Activated CD8-positive, alpha-beta memory T cell treated with anti-CD3 and anti-CD28 coated beads, Interleukin-2, amount 50 U/mL, for 1 hour (primary cell): ENCODE results near the gene TXNL1.
"Not testable (repeated sequence)": the region's sequence is repeated elsewhere in the genome, so short reads cannot be mapped to it uniquely, and the experiment has no call there.

Experiments used
- DNase-seq: peaks from one replicate; pipeline ENCODE4 v3.0.0-alpha.2; 2020; ENCODE audit errors: extremely low read depth

The TXNL1 gene

DNA sequence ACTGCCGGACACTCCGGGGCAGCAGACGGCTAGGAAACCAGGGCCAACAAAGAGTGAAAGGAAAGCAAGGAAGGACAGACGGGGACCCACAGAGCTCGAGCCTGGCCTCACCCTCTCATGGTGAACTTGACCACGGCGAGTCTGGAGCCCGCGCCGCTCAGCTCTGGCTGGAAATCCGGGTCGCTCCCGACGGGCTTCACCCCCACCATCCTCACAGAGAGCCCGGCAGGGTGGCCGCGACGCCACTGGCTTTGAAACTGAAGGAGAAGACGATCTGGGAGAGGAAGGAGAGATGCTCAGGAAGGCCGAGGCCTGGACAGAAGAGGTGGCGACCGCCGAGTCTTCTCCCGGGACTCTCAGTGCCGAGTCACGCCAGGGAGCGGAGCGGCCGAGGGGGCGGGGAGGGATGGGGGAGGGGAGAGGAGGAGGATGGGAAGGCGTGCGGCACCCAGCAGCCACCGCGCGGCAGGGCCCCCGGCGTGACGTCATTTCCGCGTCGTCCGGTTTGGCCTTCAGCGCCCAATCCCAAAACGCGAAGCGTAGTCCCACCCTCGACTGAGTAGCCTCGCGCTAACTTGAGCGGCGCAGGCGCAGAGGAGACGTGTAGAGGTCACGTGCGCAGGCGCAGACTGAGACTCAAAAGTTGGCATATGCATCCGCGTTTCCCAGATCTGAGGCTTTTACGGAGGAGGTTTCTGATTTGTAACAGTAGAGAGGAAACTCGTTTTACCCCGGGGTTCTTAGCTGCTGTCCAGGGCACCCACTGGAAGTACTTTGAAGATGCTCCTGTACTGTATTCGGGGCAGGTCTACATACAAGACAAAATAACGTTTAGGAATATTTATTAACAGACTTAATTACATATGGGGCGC, at the start of gene TXNL1:
TSS of gene TXNL1 (minus strand) at position 361 of the 872 bp plus-strand sequence. CDS start at position 209, 152 bp downstream.
- peak; percentile 98 for DNase-seq

DNA sequence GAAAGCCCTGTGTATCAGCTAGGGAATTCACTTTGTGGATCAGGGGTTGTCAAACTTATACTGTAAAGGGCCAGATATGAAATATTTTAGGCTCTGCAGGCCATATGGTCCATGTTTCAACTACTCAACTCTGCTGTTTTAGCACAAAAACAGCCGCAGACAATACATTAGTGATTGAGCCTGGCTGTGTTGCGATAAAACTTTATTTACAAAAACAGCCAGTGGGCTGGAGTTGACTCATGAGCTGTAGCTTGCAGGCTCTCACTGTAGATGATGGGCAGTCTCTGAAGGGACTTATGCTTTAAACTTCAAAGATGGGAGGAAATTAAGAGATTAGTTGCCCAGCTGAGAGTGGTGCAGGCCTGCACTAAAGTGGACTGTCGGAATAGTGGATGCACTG, 45.9 kb upstream of the TXNL1 start:
- no peak for DNase-seq

DNA sequence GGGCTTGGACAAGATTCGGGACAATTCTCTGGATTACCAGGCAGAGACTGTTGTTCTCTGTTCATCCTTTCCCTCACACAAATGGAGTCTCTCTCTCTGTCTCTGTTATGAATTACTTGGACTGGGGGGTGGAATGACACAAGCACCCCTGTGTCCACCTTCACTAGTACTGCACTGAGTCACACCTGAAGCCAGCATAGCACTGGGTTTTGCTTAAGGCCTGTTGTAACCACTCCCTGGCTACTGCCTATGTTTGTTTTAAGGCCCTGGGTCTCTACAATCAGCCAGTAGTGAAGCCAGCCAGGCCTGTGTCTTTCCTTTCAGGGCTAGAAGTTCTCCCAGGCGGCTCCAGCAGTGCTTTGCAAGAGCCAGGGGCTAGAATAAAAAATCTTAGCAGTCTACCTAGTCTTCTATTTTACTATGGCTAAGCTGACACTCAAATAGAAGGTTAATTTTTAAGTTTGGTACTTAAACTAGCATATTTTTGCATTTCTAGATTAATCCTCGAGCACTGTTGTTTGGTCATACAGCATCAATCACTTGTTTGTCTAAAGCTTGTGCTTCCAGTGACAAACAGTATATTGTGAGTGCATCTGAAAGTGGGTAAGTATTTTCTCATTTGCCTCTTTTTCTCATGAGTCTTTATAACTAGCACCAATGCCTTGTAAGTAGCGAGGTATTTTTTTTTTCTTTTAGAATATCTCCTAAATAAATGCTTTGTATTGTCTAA, 40.6 kb upstream of the TXNL1 start:
- DNase-seq: no peak

DNA sequence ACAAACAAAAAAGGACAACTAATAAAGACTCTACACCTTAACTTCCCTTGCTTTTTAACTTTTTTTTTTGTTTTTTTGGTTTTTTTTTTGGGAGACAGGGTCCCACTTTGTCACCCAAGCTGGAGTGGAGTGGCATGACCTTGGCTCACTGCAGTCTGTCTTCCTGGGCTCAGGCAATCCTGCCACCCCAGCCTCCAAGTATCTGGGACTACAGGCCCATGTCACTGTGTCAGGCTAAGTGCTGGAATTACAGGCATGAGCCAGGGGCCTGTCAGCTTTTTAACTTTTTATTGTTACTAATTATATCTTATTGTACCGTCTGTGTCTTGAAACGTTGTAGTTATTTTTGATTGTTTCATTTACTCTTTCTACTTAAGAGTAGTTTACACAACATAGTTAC, 38.2 kb upstream of the TXNL1 start:
- DNase-seq: no peak

DNA sequence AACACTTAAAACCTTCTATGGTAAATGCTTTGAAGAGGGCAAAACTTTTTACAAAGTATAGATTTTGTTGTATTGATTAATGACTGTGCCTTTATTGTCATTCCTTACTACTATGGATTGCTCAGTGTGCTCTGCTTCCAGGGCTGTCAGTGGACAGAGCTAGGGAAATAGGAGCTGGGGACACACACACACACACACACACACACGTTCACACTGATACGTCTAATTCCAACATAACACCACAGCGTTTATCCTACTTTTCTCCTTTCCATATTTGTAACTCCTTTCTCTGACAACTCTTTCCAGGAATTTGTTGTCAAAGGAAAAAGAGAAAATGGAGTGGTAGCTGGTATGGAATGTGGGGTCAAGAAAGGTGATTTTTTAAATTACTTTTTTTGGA, 34.6 kb upstream of the TXNL1 start:
- no peak for DNase-seq

DNA sequence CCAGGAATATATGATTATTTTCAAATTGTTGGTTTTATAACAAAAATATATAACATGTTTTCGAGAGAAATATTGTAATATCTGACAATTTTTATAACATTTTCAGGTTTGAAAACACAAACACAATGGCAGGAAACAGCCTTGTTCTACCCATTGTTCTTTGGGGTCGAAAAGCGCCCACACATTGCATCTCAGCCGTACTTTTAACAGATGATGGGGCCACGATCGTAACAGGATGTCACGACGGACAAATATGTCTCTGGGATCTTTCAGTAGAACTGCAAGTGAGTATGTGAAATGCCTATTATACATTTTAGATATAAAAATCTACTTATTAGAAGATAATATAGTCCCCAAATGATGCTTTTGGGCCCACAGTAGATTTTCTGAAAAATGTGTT, 34.0 kb upstream of the TXNL1 start:
- no peak for DNase-seq

DNA sequence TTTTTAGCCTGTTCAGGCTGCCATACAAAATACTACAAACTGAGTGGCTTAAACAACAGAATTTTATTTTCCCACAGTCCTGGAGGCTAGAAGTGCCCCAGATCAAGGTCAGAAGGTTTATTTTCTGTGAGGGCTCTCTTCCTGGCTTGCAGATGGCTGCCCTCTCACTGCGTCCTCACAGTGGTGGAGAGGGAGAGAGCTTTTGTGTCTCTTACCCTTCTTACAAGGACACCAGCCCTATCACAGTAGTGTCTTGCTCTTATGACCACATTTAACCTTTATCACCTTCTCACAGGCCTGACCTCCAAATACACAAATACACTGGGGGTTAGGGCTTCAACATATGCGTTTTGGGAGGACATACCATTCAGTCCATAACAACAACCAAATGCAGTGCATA, 24.5 kb upstream of the TXNL1 start:
- no peak for DNase-seq

DNA sequence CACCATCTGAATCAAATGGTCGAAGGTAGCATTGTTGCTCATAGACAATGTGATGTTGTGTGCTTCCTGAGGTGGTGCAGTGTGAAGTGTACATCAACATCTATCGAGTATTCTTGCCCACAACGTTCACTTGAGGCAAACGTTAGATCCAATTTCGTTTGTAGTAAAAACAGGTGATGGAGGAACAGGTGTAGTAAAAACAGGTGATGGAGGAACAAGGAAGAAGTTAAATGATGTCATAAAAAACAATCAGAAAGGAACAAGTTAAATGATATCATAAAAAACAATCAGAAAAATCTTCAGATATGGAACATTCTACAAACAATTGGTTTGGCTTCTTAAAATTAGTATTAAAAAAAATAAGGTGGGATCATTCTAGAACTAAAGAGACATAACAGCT, 24.1 kb upstream of the TXNL1 start:
- no peak for DNase-seq

DNA sequence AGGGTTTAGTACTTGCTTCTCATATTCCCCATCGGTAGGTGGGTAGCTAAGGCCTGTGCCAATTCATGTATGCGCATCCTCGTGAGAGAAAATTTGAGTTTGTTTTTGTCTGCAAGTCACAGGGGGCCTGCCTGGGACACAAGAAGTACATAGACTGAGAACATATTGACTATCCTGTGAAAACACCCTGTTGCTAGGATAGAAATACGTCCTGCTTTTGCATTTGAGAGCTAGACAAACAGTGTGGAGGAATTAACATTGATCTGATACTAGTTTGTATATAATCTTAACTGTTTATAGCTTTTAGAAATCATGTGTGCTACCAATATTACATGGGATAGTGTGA, 23.6 kb upstream of the TXNL1 start:
- no peak for DNase-seq

DNA sequence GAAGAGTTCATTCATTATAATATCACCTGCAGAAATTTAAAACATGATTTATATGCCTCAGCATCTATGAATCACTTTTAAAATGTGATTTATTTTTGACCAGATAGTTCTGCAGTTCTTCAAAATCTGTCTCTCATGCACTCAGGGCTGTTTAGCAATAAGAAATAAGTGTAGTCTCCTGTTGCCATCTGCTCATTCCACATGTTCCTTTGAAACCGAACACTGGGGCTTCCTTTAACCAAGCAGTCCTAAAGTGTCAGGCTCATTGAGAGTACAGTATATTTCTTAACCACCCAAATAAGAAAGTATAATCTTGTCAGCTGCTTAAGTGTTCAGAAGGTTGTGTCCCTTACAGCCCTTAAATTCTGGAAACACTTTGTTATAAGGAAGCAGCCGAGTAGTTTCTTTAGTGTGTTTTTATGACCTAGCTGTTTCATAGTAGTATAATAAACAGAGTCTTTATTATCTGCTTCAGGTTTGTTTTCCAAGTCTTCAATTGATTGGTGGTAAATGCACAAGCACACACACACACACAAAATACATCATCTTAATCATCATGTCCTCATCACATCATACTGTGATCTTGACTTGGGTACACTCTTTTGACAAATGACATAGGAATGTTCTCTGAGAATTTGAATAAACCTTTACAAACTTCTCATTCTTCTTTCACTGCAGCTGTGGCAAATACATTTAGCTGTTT, 23.1 kb upstream of the TXNL1 start:
- no peak for DNase-seq

DNA sequence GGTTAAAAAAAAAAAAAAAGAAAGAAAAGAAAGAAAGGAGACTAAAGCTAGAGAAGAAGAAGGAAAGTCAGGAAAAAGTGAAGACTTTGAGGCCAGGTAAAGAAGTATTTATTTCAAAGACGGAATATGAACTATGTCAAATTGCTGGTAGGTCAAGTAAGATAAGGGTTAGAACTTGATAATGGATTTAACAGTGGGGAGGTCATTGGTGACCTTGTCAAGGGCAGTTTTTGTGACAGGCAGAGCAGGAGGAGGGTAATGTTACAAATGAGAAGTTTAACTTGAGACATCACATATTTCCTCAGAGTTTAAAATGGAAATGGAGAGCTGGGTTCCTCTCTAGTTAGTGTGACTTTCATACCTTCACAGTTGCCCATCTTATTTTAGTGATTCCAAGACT, 22.3 kb upstream of the TXNL1 start:
- DNase-seq: no peak

DNA sequence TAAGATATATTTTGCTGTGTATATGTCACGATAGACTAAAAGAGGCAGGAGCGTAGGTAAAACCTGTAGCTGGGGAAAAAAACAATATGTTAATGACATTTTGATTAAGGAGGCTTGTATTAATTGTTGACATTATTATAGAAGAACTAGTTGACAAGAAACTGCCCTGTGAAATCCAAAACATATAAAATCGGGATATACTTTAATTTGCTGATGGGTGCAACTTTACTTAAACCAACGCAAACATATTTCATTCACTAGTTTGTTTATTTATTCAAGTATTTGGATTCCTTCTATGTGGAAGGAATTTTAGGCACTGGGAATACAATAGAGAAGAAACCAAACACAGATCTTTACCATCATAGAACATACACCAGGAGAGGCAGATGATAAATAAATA, 20.7 kb upstream of the TXNL1 start:
- DNase-seq: no peak

DNA sequence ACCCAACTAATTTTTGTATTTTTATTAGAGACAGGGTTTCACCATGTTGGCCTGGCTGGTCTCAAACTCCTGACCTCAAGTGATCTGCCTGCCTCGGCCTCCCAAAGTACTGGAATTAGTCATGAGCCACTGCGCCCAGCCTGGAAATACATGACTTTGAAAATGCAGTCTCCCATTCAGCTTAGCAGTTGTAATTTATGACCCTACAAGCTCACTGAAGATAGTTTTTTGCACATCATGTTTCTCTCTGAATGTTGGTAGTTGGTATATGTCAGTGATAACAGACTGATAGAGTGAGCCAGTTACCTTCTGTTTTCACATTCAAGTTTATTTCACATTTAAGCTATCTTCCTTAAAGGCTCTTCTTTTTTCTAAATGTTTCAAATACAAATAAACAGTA, 19.9 kb upstream of the TXNL1 start:
- DNase-seq: no peak

DNA sequence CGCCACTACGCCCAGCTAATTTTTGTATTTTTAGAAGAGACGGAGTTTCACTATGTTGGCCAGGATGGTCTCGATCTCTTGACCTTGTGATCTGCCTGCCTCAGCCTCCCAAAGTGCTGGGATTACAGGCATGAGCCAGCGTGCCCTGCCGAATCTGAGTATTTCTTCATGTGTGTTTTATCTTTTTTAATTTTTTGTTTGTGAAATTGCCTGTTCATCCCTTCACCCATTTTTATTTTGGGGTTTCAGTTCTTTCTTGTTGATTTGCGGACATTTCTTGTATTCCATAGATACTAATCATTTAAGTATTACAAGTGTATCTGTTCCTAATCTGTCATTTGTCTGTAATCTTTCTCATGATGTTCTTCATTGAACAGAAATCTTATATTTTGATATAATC, 15.9 kb upstream of the TXNL1 start:
- DNase-seq: not testable (repeated sequence)

DNA sequence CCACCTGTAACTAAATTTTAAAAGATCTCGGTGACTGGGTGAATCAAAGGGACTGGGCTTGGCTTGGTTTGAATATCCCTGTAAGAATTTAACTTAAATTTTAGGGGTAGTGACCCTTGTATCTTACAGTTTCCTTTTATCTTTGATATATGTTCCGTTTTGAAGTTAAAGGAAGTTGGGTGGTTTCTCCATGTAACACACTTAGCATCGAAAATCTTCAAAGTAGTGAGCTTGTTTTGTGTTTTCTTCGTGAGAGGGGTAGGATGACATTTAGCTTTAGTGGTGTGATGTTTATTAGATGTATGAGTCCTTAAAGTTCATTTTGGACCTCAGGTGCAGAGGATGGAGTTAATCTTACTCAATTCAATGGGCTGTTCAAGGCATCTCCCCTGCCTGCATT, 14.4 kb upstream of the TXNL1 start:
- DNase-seq: no peak

DNA sequence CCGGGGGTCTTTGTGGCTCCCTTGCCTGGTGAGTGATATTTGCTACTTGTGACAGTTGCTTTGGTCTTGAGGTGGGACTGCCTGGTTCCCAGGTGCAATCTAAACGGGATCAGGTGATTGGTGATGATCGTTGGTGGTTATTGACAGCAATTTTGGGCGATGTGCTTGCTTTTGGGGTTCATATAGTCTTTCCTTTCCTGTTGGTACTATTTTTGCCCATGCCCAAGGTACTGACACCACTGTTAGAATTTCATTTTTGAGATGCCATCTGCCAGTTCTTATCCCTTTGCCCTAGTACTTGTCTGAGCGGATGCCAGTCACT, 13.3 kb upstream of the TXNL1 start:
- DNase-seq: no peak

DNA sequence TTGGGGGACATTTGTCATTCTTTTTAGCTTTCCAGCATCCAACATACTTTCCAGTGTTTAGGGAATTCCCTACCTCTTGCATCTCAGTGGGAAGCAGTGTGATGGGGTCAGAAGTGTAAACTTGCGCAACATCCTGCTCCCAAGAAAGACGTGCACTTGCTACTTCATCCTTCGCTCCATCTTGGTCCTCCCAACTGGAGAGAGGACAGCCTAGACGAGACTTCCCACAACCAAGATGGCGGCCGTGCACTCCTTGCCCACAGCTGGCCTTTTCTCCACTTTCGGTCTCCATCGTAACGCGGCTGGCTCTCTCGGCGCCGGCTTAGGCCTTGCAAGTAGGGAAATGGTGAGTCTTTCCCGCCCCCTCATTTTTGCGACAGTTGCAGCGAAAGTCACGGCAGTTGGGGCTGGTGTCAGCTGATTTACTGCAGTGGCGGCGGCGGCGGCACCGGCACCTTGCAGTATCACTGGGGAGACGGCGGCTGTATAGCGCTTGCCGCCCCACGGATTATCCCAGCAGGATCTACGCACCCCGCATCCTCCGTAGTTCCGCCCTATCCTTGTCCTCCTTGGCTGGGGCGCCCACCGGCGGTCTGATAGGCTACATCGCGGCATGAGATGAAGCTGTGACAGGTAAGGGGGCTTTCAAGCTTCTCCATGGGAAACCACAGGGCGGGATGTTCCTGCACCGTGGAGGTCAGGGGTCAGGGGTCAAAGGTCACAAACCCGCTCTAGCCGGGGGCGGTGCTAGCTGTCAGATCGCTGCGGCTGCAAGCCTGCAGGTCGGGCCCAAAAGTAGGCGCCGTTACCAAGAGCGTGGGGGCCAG, 12.8 kb upstream of the TXNL1 start, which contains the start of gene WDR7:
TSS of gene WDR7 (plus strand) at position 416 of the 827 bp plus-strand sequence. CDS start 21,157 bp downstream, outside the sequence.
- DNase-seq: peak; percentile 89

DNA sequence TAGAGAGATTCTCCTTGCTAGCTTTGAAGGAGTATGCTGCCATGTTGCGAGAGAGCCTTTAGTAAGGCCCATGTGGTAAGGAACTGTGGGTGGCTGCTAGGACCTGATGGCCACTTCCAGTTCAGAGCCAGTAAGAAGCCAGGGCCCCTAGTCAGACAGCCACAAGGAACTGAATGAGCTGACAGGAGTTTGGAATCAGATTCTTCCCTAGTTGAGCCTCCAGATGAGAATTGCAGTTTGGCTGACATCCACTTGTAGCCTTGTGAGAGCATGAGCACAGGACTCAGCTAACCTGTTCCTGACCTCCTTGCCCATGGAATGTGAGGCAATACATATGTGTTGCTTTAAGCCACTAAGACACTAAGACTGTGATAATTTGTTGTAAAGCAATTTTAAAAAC, 11.6 kb upstream of the TXNL1 start:
- DNase-seq: no peak

DNA sequence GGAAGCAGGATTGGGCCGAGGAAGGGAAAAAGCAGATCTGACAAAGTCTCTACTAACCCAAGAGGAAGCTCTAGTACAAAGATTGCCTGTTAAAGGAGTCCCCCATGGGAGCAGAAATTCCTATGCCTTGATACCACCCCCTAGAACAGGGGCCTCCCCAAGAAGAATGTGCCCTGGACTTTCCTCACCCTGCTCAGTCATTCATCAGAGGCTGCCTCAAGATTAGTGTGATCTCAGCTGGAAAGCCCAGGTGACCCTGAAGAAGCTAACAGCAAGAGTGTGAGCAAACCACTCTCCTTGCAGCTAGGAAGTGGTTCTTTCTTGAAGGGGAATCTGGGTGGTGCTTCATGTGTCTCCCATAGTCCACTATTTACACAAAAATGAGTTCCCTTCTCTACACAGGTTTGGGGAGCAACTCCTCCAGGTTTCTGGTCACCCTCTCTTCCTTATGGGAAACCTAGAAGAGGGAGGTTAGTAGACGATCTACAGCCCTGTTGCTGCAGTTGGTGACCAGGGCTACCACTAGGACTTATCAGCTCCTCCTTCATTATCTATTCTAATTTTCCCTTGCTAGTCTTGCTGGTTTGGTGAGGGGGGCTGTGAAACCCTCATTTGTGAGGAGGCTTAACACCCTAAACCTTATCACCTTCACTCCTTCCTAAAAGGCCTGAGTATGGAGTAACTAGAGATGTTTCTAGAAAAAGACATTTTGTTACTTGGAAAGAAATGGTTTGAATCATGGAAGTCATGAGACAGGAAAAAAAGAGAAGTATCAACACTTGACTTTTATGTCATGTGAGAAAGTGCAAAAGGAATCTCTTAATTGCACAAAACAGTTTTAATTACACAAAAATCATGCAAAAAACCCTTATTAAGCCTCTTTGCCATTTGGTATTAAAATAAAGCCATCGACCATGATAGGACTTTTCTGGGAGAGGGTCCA, 9.8 kb upstream of the TXNL1 start:
- no peak for DNase-seq

DNA sequence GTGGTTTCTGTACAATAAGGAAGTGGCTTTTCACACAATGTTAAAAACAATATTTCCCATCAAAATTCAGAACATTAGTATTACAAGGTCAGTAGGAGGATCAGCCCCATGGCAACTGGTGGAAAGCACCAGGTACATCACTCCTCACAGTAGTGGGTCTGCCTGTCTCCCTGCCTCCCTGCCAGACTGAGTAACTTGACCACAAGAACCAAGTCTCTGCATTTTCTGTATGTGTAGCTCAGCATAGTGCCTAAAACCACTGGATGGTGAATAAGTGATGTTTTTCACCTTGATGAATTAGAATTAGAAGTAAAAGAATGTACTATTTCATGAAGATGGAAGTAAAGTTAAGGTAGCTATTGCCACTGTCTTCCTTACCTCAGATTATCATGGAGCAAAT, 8.7 kb upstream of the TXNL1 start:
- DNase-seq: no peak
